B cell (primary cell): ENCODE data around the gene NOP16.

ENCODE experiments used
- CTCF ChIP-seq: fragments of 200-600 bp; IDR thresholded peaks from one replicate; pipeline ENCODE4 v1.8.0; 2022; ENCODE audit warnings: antibody characterized with exemption, mild to moderate bottlenecking
- EZH2 ChIP-seq: IDR thresholded peaks from 2 replicates; pipeline ENCODE4 v1.6.1; 2012; ENCODE audit warnings: borderline replicate concordance, low read depth, mild to moderate bottlenecking, moderate library complexity, low read length; ENCODE audit not compliant: insufficient read depth, poor library complexity, severe bottlenecking

GRCh38 chr5:176334031-176334770 lies 54.2 kb downstream of the NOP16 start:
- TF ChIP-seq CTCF (no peak), EZH2 (no peak)
